ENCODE results near the gene PBOV1.

PBOV1 gene

DNA sequence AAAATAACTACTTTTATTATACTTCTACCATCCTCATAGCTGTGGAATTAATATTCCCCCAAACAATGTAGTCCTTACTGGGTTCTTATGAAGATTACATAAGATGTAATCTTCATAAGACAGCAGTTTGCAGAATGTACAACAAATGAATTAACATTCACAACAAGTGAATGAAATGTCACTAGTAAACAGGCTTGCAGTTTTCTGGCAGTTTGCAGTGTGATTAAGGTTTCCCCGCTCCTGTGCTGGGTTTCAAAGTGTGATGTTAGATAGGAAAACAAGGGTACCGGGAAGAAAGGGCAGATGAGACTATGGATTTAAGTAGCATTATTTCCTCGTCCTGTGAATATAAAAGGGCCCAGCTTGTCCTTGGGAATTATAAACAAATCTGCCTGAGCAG lies 34.1 kb downstream of the PBOV1 start:
- TF ChIP-seq, protein P1, sequence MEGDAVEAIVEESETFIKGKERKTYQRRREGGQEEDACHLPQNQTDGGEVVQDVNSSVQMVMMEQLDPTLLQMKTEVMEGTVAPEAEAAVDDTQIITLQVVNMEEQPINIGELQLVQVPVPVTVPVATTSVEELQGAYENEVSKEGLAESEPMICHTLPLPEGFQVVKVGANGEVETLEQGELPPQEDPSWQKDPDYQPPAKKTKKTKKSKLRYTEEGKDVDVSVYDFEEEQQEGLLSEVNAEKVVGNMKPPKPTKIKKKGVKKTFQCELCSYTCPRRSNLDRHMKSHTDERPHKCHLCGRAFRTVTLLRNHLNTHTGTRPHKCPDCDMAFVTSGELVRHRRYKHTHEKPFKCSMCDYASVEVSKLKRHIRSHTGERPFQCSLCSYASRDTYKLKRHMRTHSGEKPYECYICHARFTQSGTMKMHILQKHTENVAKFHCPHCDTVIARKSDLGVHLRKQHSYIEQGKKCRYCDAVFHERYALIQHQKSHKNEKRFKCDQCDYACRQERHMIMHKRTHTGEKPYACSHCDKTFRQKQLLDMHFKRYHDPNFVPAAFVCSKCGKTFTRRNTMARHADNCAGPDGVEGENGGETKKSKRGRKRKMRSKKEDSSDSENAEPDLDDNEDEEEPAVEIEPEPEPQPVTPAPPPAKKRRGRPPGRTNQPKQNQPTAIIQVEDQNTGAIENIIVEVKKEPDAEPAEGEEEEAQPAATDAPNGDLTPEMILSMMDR (conservative IDR thresholded peaks at IDR 0.05; ENCODE audit: low read depth, low read length) = no peak
- no peaks in the 10 kb centered on the region for H3K36me3 ChIP-seq (ENCODE audit: insufficient read depth)
- H3K4me2 ChIP-seq = no peak overlapping the region
- no peak overlapping the region for H3K9ac ChIP-seq
- H4K20me1 ChIP-seq (ENCODE audit: insufficient read depth) = no peaks in the 10 kb centered on the region
- no peak overlapping the region for H3K4me3 ChIP-seq (IDR thresholded peaks at IDR 0.05; ENCODE audit: insufficient read depth, low read depth, low read length)
- H3K4me1 ChIP-seq (ENCODE audit: low read depth, poor library complexity, severe bottlenecking) = peaks cover 9% of the 10 kb centered on the region
- no peaks in the 10 kb centered on the region for H3K79me2 ChIP-seq (ENCODE audit: insufficient read depth, low read depth)
- H2AFZ ChIP-seq (ENCODE audit: low read depth) = no peak overlapping the region
- H3K27me3 ChIP-seq (ENCODE audit: insufficient read depth, low read depth) = no peaks in the 10 kb centered on the region
- no peak overlapping the region for H3K27ac ChIP-seq

DNA sequence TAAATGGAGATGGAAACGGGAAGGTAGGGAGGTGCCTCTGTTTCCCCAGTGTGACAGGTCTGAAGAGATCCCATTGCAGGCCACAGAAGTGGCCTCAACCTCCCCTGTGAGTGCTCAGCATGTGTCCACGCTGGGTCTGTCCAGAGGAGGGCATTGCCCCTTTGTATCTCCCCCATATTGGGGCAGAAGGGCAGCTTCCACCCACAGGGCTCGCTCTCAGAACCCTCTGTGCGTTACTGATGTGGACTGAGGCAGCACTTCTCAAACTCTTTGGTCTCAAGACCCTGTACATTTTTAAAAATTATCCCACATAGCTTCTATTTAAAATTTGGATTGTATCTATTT lies 34.5 kb downstream of the PBOV1 start:
- TF ChIP-seq, protein P1 (conservative IDR thresholded peaks at IDR 0.05; ENCODE audit: low read depth, low read length) = no peak
- H3K4me1 ChIP-seq (ENCODE audit: low read depth, poor library complexity, severe bottlenecking) = peaks cover 4% of the 10 kb centered on the region
- no peak overlapping the region for H3K9ac ChIP-seq
- no peaks in the 10 kb centered on the region for H3K36me3 ChIP-seq (ENCODE audit: insufficient read depth)
- H3K4me2 ChIP-seq = no peak overlapping the region
- no peak overlapping the region for H2AFZ ChIP-seq (ENCODE audit: low read depth)
- no peak overlapping the region for H3K4me3 ChIP-seq (IDR thresholded peaks at IDR 0.05; ENCODE audit: insufficient read depth, low read depth, low read length)
- H4K20me1 ChIP-seq (ENCODE audit: insufficient read depth) = no peaks in the 10 kb centered on the region
- H3K27me3 ChIP-seq (ENCODE audit: insufficient read depth, low read depth) = no peaks in the 10 kb centered on the region
- H3K79me2 ChIP-seq (ENCODE audit: insufficient read depth, low read depth) = no peaks in the 10 kb centered on the region
- no peak overlapping the region for H3K27ac ChIP-seq

DNA sequence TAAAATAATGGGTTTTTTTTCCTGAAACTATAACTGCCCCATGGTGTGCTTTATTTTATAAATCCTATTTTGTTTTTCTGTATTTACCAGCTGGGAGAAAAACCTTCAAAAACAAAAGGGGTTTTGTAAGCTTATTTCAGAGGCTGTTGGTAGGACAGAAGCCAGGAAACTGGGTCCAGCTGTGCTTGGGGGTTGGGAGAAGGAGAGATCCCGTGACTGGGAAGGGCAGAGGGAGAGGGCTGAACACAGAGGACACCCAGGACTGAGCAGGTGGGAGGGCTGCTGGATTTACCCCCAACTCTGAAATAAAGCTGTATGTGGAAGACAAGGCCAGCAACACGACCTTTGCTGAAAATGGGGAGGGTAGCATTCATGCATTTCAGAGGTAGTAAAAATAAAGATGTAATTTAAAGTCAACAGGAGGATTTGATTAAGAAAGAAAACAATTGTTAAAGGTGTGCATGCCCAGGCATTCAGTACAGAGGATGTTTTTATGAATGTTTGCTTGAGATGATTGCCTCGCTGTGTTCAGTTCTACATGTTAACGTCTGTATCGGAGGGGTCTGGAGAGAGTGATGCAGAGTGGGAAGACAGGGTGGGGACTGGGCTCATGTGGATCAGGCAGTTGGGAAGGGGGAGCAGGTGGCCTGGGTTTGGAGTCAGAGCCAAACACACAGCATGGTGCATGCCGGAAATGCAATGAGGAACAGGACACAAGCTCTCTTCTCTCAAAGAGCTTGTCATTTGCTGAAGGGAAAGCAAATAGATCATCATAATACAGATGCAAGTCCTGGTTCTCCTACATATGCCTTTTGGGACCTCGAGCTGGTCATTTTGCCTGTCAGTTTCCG lies 35.1 kb downstream of the PBOV1 start:
- Histone ChIP-seq H3K4me3 (IDR thresholded peaks at IDR 0.05; ENCODE audit: insufficient read depth, low read depth, low read length) (no peak overlapping the region), H4K20me1 (ENCODE audit: insufficient read depth) (no peaks in the 10 kb centered on the region), H2AFZ (ENCODE audit: low read depth) (no peak overlapping the region), H3K4me1 (ENCODE audit: low read depth, poor library complexity, severe bottlenecking) (no peaks in the 10 kb centered on the region), H3K27me3 (ENCODE audit: insufficient read depth, low read depth) (no peaks in the 10 kb centered on the region), H3K79me2 (ENCODE audit: insufficient read depth, low read depth) (no peaks in the 10 kb centered on the region), H3K36me3 (ENCODE audit: insufficient read depth) (no peaks in the 10 kb centered on the region), H3K27ac (no peak overlapping the region), H3K4me2 (no peak overlapping the region), H3K9ac (no peak overlapping the region)
- TF ChIP-seq, protein P1 (conservative IDR thresholded peaks at IDR 0.05; ENCODE audit: low read depth, low read length) = no peak

DNA sequence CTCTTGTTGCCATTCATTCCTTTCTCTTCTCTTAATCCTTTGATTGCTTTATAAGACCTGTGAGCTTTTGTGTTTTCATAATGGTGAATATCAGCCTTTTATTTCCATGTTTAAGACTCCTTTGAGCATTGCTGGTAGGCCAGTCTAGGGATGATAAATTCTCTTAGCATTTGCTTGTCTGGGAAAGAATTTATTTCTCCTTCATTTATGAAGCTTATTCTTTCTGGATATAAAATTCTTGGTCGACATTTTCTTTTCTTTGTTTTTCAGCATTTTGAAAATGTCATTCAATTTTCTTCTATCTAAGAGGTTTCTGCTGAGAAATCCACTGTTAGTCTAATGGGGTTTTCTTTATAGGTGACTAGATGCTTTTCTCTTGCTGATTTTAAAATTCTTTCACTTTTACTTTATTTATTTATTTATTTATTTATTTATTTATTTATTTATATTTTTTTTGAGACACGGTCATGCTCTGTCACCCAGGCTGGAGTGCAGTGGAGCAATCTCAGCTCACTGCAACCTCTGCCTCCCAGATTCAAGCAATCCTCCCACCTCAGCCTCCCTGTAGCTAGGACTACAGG lies 41.5 kb downstream of the PBOV1 start:
- no peak overlapping the region for H2AFZ ChIP-seq (ENCODE audit: low read depth)
- no peaks in the 10 kb centered on the region for H3K4me1 ChIP-seq (ENCODE audit: low read depth, poor library complexity, severe bottlenecking)
- H3K9ac ChIP-seq = no peak overlapping the region
- H3K4me2 ChIP-seq = no peak overlapping the region
- no peaks in the 10 kb centered on the region for H3K79me2 ChIP-seq (ENCODE audit: insufficient read depth, low read depth)
- H3K27ac ChIP-seq = no peak overlapping the region
- no peaks in the 10 kb centered on the region for H3K27me3 ChIP-seq (ENCODE audit: insufficient read depth, low read depth)
- TF ChIP-seq, protein P1 (conservative IDR thresholded peaks at IDR 0.05; ENCODE audit: low read depth, low read length) = no peak
- no peak overlapping the region for H3K4me3 ChIP-seq (IDR thresholded peaks at IDR 0.05; ENCODE audit: insufficient read depth, low read depth, low read length)
- H3K36me3 ChIP-seq (ENCODE audit: insufficient read depth) = no peaks in the 10 kb centered on the region
- H4K20me1 ChIP-seq (ENCODE audit: insufficient read depth) = no peaks in the 10 kb centered on the region

Data from KMS-11 (cell line).